ENCODE data around the gene TSGA10IP.
A peak's percentile ranks its signal among the peaks of the same experiment; 100 is the strongest.

TSGA10IP gene

DNA sequence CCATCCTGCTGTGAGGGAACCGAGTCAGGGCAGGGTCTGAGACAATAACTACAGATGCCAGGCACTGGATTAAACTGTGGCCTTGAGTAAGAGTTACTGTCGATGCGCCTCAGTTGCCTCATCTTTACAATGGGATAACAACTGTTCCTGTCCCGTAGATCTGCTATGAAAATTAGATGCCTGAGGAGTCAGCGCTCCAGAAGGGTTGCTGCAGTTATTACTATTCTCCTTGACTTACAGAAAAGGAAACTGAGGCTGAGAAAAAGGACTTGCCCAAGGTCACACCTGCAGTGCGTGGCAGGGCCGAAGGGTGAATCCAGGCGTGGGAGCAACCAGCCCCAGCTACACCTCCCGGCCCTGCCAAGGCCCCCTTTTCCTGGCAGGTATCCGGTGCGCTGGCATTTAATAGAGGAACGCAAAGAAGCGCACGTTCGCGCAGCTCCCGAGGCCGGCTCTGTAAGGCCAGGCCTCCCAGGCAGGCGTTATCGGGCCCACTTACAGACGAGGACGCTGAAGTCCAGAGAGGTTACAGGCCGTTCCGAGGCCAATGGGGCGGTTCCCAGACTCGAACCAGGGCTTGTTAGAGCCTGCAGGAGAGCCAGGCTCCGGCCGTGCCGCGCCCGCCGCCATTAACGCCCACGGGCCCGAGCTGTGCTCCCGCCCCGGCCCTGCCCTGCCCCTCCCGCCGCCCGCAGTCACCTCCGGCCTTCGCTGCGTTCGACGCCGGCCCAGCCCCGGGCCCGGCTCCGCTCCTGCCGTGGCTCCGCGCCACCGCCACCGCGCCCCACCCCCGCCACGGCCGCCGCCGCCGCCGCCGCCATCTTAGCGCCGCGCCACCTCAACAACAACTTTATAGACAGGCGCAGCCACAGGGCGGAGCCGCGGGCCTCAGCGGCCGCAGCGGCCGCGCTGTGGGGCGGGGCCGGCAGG, 26.8 kb upstream of the TSGA10IP start, which contains the start of gene C11orf68:
TSS of gene C11orf68 (minus strand) at position 852 of the 930 bp plus-strand sequence. CDS start at position 821, 31 bp downstream.
- no peak for DNase-seq

DNA sequence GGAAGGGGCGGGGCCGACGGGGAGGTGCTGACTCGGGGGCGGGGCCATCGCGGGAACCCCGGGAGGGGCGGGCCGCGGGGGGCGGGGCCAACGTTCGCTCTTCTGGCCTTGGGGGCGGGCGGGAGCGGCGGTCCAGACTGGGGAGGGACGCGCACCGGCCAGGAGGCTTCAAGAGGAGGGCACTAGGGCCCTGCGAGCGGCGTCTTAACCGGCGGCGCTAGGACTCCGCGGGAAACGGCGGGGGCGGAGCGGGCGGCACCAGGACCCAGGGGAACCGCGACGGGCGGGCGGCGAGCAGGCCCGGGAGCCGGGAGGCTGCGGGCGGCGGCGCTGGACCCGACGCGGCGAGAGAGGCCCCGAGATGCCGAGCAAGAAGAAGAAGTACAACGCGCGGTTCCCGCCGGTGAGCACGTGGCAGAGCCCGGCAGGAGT, 26.1 kb upstream of the TSGA10IP start, which contains the start of gene DRAP1:
TSS of gene DRAP1 (plus strand) at position 286 of the 432 bp plus-strand sequence. CDS start at position 362, 76 bp downstream.
- DNase-seq: peak; percentile 94

GRCh38 chr11:65919573-65920371, 25.5 kb upstream of the TSGA10IP start:
- no peak for DNase-seq

DNA sequence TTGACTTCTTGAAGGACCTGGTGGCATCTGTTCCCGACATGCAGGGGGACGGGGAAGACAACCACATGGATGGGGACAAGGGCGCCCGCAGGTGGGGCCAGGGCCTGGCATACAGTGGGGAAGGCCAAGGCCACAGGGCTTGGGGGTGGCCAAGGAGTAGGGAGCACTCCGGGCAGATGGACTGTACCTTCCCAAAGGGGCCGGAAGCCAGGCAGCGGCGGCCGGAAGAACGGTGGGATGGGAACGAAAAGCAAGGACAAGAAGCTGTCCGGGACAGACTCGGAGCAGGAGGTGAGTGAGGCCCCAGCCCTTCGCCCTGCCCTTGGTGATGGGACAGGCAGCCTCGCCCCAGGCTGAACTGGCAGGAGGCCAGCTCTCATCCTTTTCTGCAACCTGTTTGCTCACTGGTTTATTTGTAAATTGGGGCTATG, 24.9 kb upstream of the TSGA10IP start:
- no peak for DNase-seq

GRCh38 chr11:65921033-65921555, 24.2 kb upstream of the TSGA10IP start:
- DNase-seq: no peak

GRCh38 chr11:65921876-65922275, 23.4 kb upstream of the TSGA10IP start:
- no peak for DNase-seq

DNA sequence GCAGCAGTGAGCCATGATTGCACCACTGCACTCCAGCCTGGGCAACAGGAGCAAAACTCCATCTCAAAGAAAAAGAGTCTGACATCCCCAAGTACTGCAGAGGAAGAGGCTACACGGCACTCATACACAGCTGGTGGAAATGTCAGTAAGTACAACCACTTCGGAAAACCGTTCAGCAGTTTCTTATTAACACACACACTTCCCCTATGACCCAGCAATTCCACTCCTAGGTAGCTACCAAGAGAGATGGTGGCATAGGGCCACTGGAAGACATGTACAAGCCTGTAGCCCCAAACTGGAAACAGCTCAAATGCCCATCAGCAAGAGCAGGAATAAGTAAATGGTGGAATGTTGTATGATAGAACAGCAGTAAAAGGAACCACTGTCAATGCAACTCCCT, 22.7 kb upstream of the TSGA10IP start:
- no peak for DNase-seq

GRCh38 chr11:65925397-65925796, 19.9 kb upstream of the TSGA10IP start:
- no peak for DNase-seq

DNA sequence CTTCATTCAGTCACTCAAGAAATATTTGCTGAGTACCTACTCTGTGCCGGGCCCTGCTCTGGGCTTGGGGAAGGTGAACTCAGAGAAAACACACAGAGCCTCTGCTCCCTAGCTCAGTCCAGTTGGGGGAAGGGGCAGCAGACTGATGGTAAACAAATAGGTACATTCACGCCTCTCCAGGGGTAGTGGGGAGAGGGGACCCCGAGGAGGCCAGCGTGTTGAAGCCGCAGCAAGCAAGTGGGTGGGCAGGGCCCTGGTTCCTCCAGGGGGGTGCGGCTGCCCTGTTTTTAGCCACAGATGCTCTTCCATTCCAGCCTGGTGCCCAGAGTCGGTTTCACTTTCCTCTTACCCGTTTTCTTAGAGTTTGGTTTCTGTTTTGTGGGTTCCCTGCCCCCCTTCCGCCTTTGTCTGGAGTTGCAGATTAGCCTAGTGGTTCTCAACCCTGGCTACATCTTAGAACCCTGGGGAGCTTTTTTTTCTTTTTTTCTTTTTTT, 17.3 kb upstream of the TSGA10IP start:
- DNase-seq: no peak

- no peak for DNase-seq
Observed at GRCh38 chr11:65928667-65929066, 16.6 kb upstream of the TSGA10IP start.

DNA sequence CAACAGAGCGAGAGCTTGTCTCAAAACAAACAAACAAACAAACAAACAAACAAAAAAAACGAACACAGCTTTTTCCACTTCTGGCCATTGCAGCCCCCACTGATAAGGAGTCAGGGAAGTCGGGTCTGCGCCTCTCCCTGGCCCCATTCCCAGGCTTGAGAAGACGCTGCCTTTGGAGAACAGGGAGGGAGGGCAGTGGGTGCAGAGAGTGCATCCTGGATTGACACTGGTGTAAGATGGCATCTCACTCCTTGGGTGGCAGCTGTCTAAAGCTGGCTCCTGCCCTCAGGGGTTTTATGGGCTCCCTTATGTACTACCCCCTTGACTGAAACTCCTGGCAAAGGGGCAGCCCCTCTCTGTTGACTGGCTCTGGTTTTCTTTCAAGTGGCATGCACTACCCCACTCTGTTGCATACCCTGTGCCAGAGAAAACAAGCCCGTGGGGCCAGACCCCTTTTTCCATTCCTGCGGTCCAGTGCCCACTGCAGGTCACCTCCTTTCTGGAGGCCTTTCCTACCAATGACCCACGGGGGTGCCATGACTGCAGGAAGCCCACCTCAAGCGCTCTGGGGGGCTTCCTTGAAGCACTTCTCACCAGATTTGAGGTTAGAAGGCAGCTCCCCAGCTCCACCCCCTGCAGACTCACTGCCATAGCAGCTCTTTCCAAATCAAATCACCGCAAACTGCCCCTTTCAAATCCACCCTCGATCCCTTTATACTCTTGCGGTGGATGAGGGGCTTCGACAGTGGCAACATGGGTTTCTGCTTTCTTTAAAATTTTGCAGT, 13.3 kb upstream of the TSGA10IP start:
- no peak for DNase-seq

- DNase-seq: no peak
Observed at GRCh38 chr11:65932558-65932919, 12.7 kb upstream of the TSGA10IP start.

- no peak for DNase-seq
Observed at GRCh38 chr11:65934014-65934413, 11.3 kb upstream of the TSGA10IP start.

GRCh38 chr11:65937766-65938165, 7.5 kb upstream of the TSGA10IP start:
- no peak for DNase-seq

- no peak for DNase-seq
Observed at GRCh38 chr11:65941720-65942310, 3.5 kb upstream of the TSGA10IP start.

- no peak for DNase-seq
Observed at GRCh38 chr11:65942531-65942930, 2.7 kb upstream of the TSGA10IP start.

DNA sequence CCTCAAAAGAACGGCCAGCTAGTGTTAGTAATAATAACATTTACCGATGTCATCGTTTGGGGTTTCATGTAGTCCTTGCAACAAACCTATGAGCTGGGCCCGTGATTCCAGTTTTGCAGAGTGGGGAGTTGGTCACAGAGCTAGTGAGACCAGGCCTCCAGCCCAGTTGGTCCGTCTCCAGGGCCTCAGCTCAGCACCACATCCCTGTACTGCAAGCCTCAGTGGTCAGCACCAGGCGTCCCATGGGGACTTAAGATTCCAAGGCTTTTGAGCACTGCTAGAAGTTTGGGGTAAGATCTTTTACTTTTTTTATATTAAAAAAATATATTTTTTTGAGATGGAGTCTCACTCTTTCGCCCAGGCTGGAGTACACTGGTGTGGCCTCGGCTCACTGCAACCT, 1.1 kb upstream of the TSGA10IP start:
- DNase-seq: no peak

DNA sequence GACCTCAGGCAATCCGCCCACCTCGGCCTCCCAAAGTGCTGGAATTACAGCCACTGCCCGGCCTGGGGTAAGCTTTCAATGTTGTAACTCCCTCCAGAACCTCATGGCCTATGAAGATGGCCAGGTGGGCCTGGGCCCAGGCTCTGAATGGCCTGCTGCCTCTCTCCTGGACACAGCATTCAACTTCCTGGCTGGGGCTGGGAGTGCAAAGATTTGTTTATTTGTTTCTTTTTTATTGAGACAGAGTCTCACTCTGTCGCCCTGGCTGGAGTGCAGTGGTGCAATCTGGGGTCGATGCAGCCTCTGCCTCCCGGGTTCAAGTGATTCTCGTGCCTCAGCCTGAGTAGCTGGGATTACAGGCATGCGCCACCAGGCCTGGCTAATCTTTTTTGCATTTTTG, 513 bp upstream of the TSGA10IP start:
- no peak for DNase-seq

DNA sequence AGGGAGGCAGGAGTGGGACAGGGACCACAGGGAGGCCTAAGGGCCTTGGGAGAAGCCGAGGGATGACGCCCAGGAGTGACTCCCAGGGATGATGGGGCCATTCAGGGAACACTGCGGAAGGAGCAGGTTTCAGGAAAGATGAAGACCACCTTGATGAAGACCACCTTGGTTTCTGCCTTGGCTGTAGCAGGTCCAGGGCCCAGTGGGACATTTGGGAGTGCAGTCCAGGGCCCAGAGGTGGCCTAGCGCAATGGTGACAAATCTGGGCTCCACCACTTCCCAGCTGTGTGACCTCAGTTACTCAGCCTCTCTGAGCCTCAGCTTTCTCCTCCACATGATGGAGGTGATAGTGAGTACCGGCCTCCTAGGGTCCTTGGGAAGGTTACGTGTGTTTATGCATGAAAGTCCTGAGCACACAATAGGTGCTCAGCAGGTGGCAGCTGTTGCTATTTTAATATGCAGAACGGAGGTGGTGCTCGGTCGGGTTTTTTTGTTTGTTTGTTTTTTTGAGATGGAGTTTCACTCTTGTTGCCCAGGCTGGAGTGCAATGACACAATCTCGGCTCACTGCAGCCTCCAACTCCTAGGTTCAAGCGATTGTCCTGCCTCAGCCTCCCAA, 770 bp downstream of the TSGA10IP start:
- no peak for DNase-seq

- DNase-seq: no peak
Observed at GRCh38 chr11:65946655-65947054, 1.4 kb downstream of the TSGA10IP start.

- no peak for DNase-seq
Observed at GRCh38 chr11:65947133-65947532, 1.9 kb downstream of the TSGA10IP start.
